ENCODE measurements around the gene CNTNAP2. TPM values are rescaled to one million over a fixed set of nuclear protein-coding genes. Genes with fewer than 3 reads are reported as not detected.

Gene CNTNAP2
- total RNA-seq, 4 donors from 2014 or later, result 0.91 to 16.0 TPM; not detected in 2

DNA sequence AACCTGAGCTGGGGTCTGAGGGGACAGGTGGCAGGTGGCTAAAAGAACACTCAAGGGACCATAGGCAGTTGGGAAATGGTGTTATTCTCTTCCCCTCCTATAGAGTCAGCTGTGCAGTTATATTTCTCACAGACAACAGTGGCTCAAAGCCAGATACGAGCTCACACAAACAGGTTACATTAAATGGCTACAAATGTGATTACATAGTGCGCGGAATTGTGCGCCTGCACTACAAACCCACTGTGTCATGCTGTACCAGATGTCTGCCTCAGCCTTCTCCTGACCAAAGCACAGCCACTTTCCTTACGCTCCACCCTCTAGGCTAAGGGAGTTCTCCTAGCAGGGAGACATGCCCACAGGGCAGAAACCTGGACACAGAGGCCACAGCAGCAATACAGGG lies 387.2 kb downstream of the CNTNAP2 start:
- Histone ChIP-seq H3K4me3 (no peak overlapping the region), H3K27me3 (no peaks in the 10 kb centered on the region), H3K36me3 (no peaks in the 10 kb centered on the region), H3K4me1 (no peaks in the 10 kb centered on the region), H3K27ac (no peak overlapping the region), H3K9me3 (no peaks in the 10 kb centered on the region)
- intact Hi-C loops (cut with DNase I; ENCODE audit: low total_unique reads), result no loop called here
- TF ChIP-seq, protein P1, sequence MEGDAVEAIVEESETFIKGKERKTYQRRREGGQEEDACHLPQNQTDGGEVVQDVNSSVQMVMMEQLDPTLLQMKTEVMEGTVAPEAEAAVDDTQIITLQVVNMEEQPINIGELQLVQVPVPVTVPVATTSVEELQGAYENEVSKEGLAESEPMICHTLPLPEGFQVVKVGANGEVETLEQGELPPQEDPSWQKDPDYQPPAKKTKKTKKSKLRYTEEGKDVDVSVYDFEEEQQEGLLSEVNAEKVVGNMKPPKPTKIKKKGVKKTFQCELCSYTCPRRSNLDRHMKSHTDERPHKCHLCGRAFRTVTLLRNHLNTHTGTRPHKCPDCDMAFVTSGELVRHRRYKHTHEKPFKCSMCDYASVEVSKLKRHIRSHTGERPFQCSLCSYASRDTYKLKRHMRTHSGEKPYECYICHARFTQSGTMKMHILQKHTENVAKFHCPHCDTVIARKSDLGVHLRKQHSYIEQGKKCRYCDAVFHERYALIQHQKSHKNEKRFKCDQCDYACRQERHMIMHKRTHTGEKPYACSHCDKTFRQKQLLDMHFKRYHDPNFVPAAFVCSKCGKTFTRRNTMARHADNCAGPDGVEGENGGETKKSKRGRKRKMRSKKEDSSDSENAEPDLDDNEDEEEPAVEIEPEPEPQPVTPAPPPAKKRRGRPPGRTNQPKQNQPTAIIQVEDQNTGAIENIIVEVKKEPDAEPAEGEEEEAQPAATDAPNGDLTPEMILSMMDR (IDR thresholded peaks at IDR 0.05), result no peak
- no peak for TF ChIP-seq POLR2A (IDR thresholded peaks at IDR 0.05)
- no peak for DNase-seq

DNA sequence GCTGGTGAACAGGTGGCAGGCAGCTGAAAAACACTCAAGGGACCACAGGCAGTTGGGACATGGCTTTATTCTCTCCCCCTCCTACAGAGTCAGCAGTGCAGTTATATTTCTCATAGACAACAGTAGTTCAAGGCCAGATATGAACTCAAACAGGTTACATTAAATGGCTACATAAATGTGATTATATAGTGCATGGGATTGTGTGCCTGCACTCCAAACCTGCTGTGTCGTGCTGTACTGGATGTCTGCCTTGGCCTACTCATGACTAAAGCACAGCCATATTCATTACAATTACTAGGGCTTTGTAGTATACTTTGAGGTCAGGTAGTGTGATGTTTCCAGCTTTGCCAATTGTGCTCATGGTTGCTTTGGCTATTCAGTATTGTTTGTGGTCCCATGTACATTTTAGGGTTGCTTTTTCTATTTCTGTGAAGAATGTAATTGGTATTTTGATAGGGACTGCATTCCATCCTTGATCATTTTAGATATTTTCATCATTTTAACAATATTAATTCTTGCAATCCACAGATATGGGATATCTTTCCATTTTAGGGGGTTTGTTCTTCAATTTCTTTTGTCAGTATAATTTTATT lies 393.6 kb downstream of the CNTNAP2 start:
- Histone ChIP-seq H3K4me1 (no peaks in the 10 kb centered on the region), H3K4me3 (no peak overlapping the region), H3K36me3 (no peaks in the 10 kb centered on the region), H3K27ac (no peak overlapping the region), H3K27me3 (no peaks in the 10 kb centered on the region), H3K9me3 (no peaks in the 10 kb centered on the region)
- DNase-seq, result no peak
- intact Hi-C loops (cut with DNase I; ENCODE audit: low total_unique reads), result no loop called here
- no peak for TF ChIP-seq POLR2A (IDR thresholded peaks at IDR 0.05)
- TF ChIP-seq, protein P1 (IDR thresholded peaks at IDR 0.05), result no peak

- Histone ChIP-seq H3K27me3 (no peaks in the 10 kb centered on the region), H3K4me3 (no peak overlapping the region), H3K4me1 (no peaks in the 10 kb centered on the region), H3K27ac (no peak overlapping the region), H3K36me3 (no peaks in the 10 kb centered on the region), H3K9me3 (no peaks in the 10 kb centered on the region)
- no peak for DNase-seq
- intact Hi-C loops (cut with DNase I; ENCODE audit: low total_unique reads), result no loop called here
- TF ChIP-seq POLR2A (IDR thresholded peaks at IDR 0.05), result no peak
- TF ChIP-seq, protein P1 (IDR thresholded peaks at IDR 0.05), result no peak
Measured at GRCh38 chr7:146514304-146514703, 397.7 kb downstream of the CNTNAP2 start.

DNA sequence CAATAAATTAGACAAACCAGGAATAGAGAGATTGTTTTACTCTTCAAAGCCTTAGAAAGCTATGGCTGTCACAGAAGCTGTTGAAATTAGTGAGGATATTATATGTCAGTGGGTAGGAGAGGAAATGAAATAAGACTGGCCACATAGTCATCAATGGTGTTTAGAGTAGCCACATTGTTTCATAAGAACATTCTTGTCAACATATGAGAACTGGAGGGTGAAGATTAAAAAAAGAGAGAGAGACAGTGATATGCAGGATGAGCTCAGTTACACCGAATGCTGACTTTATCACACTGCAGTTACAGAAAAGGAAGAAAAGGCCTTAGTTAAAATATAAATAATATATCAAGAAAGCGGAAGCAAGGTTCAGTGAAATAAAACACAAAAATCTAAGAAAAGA lies 412.0 kb downstream of the CNTNAP2 start:
- intact Hi-C loops (cut with DNase I; ENCODE audit: low total_unique reads), result no loop called here
- Histone ChIP-seq H3K4me1 (no peaks in the 10 kb centered on the region), H3K4me3 (no peak overlapping the region), H3K9me3 (no peaks in the 10 kb centered on the region), H3K36me3 (no peaks in the 10 kb centered on the region), H3K27ac (no peak overlapping the region), H3K27me3 (no peaks in the 10 kb centered on the region)
- DNase-seq, result no peak
- TF ChIP-seq POLR2A (IDR thresholded peaks at IDR 0.05), result no peak
- TF ChIP-seq, protein P1 (IDR thresholded peaks at IDR 0.05), result no peak

GRCh38 chr7:146539836-146540235 lies 423.2 kb downstream of the CNTNAP2 start:
- Histone ChIP-seq H3K9me3 (no peaks in the 10 kb centered on the region), H3K36me3 (no peaks in the 10 kb centered on the region), H3K4me1 (no peaks in the 10 kb centered on the region), H3K27ac (no peak overlapping the region), H3K4me3 (no peak overlapping the region), H3K27me3 (no peaks in the 10 kb centered on the region)
- DNase-seq, result no peak
- TF ChIP-seq, protein P1 (IDR thresholded peaks at IDR 0.05), result no peak
- no peak for TF ChIP-seq POLR2A (IDR thresholded peaks at IDR 0.05)
- intact Hi-C loops (cut with DNase I; ENCODE audit: low total_unique reads), result no loop called here

All from uterus (tissue), 4 donors.